DOHH2 (cell line): Measurements from ENCODE around the gene APH1B.

Experiments
- H3F3A ChIP-seq: fragments of 200-600 bp; sonication (generic), shearing (Covaris generic); 2 replicates; pipeline ENCODE4 v1.6.0; 2016; ENCODE audit warnings: antibody characterized with exemption, mild to moderate bottlenecking; ENCODE audit not compliant: control insufficient read depth, insufficient read depth
- H3K27ac ChIP-seq: fragments of 200-600 bp; sonication (generic); 2 replicates; pipeline ENCODE4 v1.5.1; 2014; ENCODE audit warnings: low read depth, mild to moderate bottlenecking, low read length, moderate library complexity
- H3K27me3 ChIP-seq: fragments of 200-600 bp; sonication (generic); 2 replicates; pipeline ENCODE4 v1.6.1; 2014; ENCODE audit warnings: mild to moderate bottlenecking, low read length, mixed read lengths; ENCODE audit not compliant: control insufficient read depth
- H3K36me3 ChIP-seq: fragments of 200-600 bp; sonication (generic); 2 replicates; pipeline ENCODE4 v1.6.1; 2014; ENCODE audit warnings: mild to moderate bottlenecking, low read length, moderate library complexity, mixed read lengths; ENCODE audit not compliant: control insufficient read depth
- H3K4me1 ChIP-seq: fragments of 200-600 bp; sonication (generic); 2 replicates; pipeline ENCODE4 v1.6.1; 2014; ENCODE audit warnings: mild to moderate bottlenecking, low read length, mixed read lengths; ENCODE audit not compliant: control insufficient read depth
- H3K4me2 ChIP-seq: fragments of 200-600 bp; sonication (generic); 2 replicates; pipeline ENCODE4 v1.6.0; 2014; ENCODE audit warnings: mild to moderate bottlenecking, low read length, moderate library complexity
- H3K4me3 ChIP-seq: fragments of 200-600 bp; sonication (generic); 2 replicates; pipeline ENCODE4 v1.5.1; 2014; ENCODE audit warnings: mild to moderate bottlenecking, low read length, mixed read lengths
- H3K79me2 ChIP-seq: fragments of 200-600 bp; sonication (generic); 2 replicates; pipeline ENCODE4 v1.6.1; 2014; ENCODE audit warnings: mild to moderate bottlenecking, low read length, mixed read lengths; ENCODE audit not compliant: control insufficient read depth
- H3K9me2 ChIP-seq: fragments of 200-600 bp; sonication (generic); replicated peaks from 2 replicates; pipeline ENCODE4 v1.6.1; 2014; ENCODE audit warnings: mild to moderate bottlenecking, low read length, mixed read lengths; ENCODE audit not compliant: control insufficient read depth
- H3K9me3 ChIP-seq: fragments of 200-600 bp; sonication (generic); 2 replicates; pipeline ENCODE4 v1.6.1; 2014; ENCODE audit warnings: antibody characterized with exemption, low read length, mixed read lengths; ENCODE audit not compliant: control insufficient read depth, insufficient read depth
- H4K20me1 ChIP-seq: fragments of 200-600 bp; sonication (generic); 2 replicates; pipeline ENCODE4 v1.6.0; 2014; ENCODE audit warnings: low read depth, mild to moderate bottlenecking, antibody characterized with exemption, low read length, moderate library complexity; ENCODE audit not compliant: control insufficient read depth, insufficient read depth
- CTCF ChIP-seq: fragments of 200-600 bp; sonication (generic); IDR thresholded peaks from one replicate; pipeline ENCODE4 v1.5.1; 2014; ENCODE audit warnings: antibody characterized with exemption, mild to moderate bottlenecking, low read depth, low read length; ENCODE audit not compliant: poor library complexity, severe bottlenecking
- EZH2phosphoT487 ChIP-seq: fragments of 200-600 bp; sonication (generic); IDR thresholded peaks from 2 replicates; pipeline ENCODE4 v1.6.1; 2017; ENCODE audit warnings: borderline replicate concordance, mild to moderate bottlenecking, antibody characterized with exemption, low read length, moderate library complexity, mixed read lengths

APH1B gene

GRCh38 chr15:63251701-63252100 lies 25.7 kb upstream of the APH1B start:
- H3K4me1 ChIP-seq: no peaks in the 10 kb centered on the region
- no peaks in the 10 kb centered on the region for H4K20me1 ChIP-seq
- no peaks in the 10 kb centered on the region; the same call in 1 of the 2 replicates for H3F3A ChIP-seq

GRCh38 chr15:63252292-63252691 lies 25.1 kb upstream of the APH1B start:
- H3K79me2 ChIP-seq: no peaks in the 10 kb centered on the region
- H3K9me3 ChIP-seq: no peaks in the 10 kb centered on the region
- H3K27me3 ChIP-seq: no peaks in the 10 kb centered on the region
- H3K27ac ChIP-seq: no peak overlapping the region
- no peak overlapping the region for H3K4me2 ChIP-seq
- no peaks in the 10 kb centered on the region for H3K4me1 ChIP-seq
- H3K36me3 ChIP-seq: peaks cover 18% of the 10 kb centered on the region; the same call in 1 of the 2 replicates
- H4K20me1 ChIP-seq: no peaks in the 10 kb centered on the region
- no peaks in the 10 kb centered on the region; the same call in 1 of the 2 replicates for H3F3A ChIP-seq
- H3K9me2 ChIP-seq: no peaks in the 10 kb centered on the region
- no peak overlapping the region for H3K4me3 ChIP-seq
- TF ChIP-seq CTCF (no peak), EZH2phosphoT487 (no peak)

More at GRCh38 chr15:63251701-63252100, 25.7 kb upstream of the APH1B start:
- Histone ChIP-seq H3K4me2 (no peak overlapping the region), H3K9me2 (no peaks in the 10 kb centered on the region), H3K79me2 (no peaks in the 10 kb centered on the region), H3K4me3 (no peak overlapping the region), H3K9me3 (no peaks in the 10 kb centered on the region), H3K27me3 (no peaks in the 10 kb centered on the region), H3K27ac (no peak overlapping the region), H3K36me3 (peaks cover 21% of the 10 kb centered on the region)
- TF ChIP-seq CTCF: no peak
- TF ChIP-seq EZH2phosphoT487: no peak

- no peak overlapping the region for H3K4me3 ChIP-seq
- no peak overlapping the region for H3K27ac ChIP-seq
These were observed 22.4 kb upstream of the APH1B start for GRCh38 chr15:63254991-63255390.

More at GRCh38 chr15:63254991-63255390, 22.4 kb upstream of the APH1B start:
- Histone ChIP-seq H3K9me2 (no peaks in the 10 kb centered on the region), H3K36me3 (peaks cover 28% of the 10 kb centered on the region), H3K9me3 (no peaks in the 10 kb centered on the region), H4K20me1 (no peaks in the 10 kb centered on the region), H3K79me2 (no peaks in the 10 kb centered on the region), H3F3A (no peaks in the 10 kb centered on the region; the same call in 1 of the 2 replicates), H3K4me2 (no peak overlapping the region), H3K4me1 (no peaks in the 10 kb centered on the region), H3K27me3 (no peaks in the 10 kb centered on the region)
- no peak for TF ChIP-seq CTCF
- no peak for TF ChIP-seq EZH2phosphoT487
